Measurements from ENCODE around the gene KRTAP5-2.
A peak's percentile ranks its signal among the peaks of the same experiment; 100 is the strongest.
"Not testable (repeated sequence)": the region's sequence is repeated elsewhere in the genome, so short reads cannot be mapped to it uniquely, and the experiment has no call there.

Gene KRTAP5-2

DNA sequence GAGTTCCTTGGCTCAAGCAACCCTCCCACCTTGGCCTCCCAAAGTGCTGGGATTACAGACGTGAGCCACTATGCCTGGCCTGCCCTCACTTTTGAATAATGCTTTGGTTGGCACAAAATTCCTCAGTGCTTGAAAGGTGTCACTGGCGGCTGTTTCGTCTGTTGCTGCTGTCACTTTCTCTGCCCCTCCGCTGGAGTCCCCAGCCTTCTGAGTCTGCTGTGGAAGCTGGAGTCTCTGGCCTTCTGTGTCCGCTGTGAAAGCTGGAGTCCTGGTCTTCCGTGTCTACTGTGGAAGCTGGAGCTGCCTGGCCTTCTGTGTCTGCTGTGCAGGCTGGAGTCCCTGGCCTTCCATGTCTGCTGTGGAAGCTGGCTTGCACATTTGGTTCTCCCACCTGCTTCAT, 8.1 kb downstream of the KRTAP5-2 start:
- no peak for DNase-seq (ENCODE audit: low read depth)

DNA sequence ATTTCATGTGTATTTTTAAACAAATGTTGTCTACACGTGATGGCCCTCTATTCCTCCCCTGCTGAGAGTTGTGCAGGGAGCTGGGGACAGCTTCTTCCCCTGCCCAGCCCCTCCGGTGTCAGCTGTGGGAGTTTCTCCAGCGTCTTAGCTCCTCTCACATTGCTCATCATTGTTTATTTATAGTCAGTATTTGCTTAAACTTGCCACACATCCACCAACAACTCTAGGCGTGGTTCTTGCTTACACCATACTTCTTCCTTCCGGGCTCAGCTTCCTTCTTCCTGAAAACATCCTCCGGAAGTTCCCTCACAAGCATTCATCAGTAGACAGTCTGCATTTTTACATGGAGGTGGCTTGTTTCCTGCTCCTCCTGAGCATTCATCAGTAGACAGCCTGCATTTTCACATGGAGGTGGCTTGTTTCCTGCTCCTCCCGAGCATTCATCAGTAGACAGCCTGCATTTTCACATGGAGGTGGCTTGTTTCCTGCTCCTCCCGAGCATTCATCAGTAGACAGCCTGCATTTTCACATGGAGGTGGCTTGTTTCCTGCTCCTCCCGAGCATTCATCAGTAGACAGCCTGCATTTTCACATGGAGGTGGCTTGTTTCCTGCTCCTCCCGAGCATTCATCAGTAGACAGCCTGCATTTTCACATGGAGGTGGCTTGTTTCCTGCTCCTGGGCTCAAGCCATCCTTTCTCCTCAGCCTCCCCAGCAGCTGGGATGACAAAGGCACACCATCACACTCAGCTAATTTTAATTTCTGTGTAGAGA, 8.7 kb downstream of the KRTAP5-2 start:
- DNase-seq (ENCODE audit: low read depth) = not testable (repeated sequence)

DNA sequence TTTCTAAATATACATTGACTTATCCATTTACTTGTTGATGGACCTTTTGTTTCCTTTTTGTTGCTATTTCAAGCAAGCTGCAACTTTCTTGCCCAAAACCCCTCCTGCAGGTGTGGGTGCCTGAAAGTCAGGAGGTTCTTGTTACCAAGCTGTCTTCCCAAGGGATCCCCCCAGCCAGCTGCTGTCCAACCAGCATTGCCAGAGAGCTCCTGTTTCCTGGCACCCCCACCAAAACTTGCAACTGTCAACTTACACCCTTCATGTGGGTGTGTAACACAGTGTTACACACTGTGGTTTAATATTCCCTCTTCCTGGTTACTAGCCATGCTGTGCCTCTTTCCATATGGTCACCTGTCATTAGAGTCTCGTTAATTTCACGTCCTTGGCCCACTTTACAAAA, 11.4 kb downstream of the KRTAP5-2 start:
- no peak for DNase-seq (ENCODE audit: low read depth)

DNA sequence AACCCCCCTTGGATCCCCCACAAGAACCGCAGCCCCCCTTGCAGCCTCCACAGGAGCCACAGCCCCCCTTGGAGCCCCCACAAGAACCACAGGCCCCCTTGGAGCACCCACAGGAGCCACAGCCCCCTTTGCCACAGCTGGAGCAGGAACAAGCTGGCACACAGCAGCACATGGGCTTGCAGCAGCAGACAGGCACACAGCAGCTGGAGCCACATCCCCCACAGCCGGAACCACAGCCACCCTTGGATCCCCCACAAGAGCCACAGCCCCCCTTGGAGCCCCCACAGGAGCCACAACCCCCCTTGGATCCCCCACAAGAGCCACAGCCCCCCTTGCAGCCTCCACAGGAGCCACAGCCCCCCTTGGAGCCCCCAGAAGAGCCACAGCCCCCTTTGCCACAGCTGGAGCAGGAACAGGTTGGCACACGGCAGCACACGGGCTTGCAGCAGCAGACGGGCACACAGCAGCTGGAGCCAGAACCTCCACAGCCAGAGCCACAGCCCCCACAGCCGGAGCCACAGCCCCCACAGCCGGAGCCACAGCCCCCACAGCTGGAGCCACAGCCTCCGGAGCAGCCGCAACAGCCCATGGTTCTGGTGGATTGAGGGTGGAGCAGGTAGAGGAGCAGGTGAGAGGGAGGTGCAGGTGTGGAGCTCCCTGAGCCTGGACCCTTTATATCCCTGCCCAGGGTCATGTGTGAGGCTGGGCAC, 13.3 kb downstream of the KRTAP5-2 start, which contains the start of gene KRTAP5-1:
Gene KRTAP5-1, minus strand, starts transcription at position 623 of the 710 bp plus-strand sequence. Its CDS starts 34 bp downstream, at position 589.
- not testable (repeated sequence) for DNase-seq (ENCODE audit: low read depth)

DNA sequence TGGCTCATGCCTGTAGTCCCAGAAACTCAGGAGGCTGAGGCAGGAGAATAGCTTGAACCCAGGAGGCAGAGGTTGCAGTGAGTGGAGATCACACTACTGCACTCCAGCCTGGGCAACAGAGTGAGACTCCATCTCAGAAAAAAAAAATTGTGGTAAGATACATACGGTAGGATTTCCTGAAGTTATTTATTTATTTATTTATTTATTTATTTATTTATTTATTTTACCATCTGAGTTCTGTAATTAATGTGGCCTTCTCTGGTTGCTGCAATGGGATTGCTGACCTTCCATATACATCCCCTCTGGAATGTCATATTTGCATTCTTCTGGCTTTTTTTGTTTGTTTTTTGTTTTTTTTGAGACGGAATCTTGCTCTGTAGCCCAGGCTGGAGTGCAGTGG, 15.2 kb downstream of the KRTAP5-2 start:
- not testable (repeated sequence) for DNase-seq (ENCODE audit: low read depth)

DNA sequence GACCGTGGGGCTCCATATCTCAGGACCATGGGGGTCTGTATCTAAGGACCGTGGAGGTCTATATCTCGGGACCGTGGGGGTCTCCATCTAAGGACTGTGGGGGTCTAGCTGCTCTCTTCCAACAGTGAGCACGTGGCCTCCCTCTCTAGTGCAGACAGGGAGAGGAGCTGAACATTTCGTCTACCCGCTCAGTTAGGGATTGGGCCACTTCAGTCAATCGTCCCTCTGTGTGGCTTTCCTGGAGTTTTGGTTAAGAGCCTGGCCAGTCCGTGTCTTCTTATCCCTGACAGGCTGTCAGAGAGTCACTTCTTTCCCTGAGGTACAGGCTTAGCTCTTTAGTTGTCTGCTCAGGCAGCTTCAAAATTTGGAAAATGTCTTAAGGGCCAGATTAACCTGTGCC, 16.1 kb downstream of the KRTAP5-2 start:
- DNase-seq (ENCODE audit: low read depth) = no peak

DNA sequence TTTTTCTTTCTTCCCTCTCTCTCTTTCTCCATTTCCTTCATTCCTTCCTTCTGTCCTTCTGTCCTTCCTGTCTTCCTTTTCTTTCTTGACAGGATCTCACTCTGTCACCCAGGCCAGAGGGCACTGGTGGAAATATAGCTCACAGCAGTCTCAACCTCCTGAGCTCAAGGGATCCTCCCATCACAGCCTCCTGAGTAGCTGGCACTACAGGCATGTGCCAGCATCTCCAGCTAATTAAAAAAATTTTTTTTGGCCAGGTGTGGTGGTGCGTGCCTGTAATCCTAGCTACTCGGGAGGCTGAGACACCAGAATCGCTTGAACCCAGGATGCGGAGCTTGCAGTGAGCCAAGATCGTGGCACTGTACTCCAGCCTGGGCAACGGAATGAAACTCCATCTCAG, 21.3 kb downstream of the KRTAP5-2 start:
- DNase-seq (ENCODE audit: low read depth) = no peak

DNA sequence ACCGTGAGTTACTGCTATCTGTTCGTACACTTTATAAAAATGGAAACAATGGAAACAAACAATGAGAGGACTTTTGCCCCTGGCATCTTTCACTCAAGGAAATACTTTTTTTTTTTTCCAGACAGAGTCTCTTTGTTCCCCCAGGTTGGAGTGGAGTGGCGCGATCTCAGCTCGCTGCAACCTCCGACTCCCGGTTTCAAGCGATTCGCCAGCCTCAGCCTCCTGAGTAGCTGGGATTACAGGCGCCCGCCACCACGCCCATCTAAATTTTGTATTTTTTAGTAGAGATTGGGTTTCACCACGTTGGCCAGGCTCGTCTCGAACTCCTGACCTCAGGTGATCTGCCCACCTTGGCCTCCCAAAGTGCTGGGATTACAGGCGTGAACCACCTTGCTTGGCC, 22.3 kb downstream of the KRTAP5-2 start:
- DNase-seq (ENCODE audit: low read depth) = not testable (repeated sequence)

DNA sequence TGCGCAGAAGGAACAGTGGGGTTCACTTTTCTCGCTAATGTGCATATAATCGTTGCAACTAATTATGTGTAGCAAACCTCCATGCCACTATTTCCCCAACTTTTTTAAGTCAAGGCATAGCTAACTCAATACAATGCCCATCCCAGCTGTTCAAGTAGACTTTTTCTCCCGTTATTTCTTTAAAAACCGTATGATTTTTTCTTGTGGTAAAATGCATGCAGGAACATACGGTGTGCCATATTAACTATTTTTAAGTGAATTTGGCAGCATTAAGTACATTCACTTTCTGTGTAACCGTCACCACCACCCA, 23.2 kb downstream of the KRTAP5-2 start:
- DNase-seq (ENCODE audit: low read depth) = no peak

DNA sequence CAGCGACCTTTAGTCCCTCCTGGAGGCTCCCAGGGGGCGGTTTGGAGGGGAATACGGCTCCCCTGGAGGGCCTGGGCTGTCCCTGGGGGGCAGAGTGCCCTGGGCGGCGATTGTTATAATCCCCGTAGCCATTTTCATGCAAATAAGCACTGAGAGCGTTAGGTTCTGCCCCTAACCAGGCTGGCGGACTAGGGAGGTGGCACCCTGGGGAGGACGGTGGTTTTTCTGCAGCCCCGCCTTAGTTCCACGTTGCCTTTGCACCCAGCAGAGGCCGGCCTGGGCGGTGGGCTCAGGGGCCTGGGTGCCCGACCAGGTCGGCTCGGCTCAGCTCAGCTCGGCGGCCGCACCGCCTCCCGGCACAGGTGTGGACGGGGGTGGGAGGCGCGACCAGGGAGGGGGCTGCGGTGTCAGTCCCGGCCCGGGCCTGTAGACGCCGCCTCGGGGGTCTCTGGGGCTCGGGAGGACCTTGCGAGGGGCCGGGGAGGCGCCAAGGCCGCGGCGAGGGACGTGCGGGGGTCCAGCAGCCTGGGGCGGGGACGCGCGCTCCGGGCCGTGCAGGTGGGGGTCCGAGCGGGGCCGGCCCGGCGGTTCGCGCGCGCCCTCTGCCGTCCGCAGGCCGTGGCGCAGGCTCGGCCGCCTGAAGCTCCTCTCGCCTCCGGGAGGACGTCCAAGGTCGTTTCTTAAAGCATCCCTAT, 23.7 kb downstream of the KRTAP5-2 start:
- no peak for DNase-seq (ENCODE audit: low read depth)

DNA sequence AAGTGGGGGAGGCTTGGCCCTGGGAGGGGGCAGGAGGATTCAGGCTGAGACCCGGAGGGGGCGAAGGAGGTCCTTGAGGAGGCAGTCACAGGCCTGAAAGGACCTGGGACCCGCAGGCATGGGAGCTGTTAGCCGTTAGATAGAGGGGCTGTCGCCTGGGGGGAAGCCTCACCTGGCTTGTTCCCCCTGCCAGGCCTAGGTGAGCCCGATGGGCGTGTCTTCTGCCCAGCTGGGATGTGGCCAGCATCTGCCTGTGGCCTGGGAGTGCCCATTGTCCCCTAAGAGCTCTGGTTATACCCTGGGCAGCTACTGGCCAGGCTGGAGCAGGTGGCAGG, 24.2 kb downstream of the KRTAP5-2 start:
- no peak for DNase-seq (ENCODE audit: low read depth)

DNA sequence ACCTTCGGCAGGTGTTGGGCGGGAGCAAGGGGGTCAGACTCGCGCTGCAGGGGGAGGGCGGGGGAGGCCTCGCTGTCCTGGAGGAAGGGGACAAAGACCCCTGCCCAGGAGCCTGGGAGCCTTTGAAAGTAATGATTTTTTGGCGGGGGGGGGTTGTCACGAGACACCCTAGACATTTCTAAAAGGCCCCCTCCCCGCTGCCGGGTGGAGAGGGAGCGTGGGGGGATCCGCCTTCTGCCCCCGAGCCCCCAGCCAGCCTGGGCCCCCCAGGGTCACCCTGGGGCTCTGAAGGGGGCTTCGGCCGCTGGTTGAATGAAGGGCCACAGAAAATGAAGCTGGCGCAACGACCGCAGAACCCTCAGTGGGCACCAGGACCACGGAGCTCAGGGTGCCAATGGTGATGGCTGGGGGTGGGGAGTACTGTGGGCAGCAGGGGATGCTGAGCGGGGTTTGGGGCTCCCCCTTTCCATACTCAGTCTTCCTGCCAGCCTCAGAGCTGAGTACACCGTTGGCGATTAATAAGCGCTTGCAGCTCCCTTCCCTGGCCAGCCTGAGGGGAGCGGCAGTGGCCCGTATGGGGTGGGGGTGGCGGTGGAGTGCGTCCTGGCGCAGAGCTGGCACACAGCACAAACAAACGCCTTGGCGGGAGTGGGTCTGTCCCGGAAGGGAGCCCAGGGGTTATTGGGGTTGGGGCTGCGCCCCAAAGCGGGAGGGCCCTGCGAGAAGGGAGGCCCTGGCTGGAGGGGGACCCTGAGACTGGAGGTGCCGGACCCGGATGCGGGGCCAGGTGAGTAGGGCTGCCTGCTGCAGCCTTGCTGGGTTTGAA, 24.8 kb downstream of the KRTAP5-2 start:
- DNase-seq (ENCODE audit: low read depth) = no peak

DNA sequence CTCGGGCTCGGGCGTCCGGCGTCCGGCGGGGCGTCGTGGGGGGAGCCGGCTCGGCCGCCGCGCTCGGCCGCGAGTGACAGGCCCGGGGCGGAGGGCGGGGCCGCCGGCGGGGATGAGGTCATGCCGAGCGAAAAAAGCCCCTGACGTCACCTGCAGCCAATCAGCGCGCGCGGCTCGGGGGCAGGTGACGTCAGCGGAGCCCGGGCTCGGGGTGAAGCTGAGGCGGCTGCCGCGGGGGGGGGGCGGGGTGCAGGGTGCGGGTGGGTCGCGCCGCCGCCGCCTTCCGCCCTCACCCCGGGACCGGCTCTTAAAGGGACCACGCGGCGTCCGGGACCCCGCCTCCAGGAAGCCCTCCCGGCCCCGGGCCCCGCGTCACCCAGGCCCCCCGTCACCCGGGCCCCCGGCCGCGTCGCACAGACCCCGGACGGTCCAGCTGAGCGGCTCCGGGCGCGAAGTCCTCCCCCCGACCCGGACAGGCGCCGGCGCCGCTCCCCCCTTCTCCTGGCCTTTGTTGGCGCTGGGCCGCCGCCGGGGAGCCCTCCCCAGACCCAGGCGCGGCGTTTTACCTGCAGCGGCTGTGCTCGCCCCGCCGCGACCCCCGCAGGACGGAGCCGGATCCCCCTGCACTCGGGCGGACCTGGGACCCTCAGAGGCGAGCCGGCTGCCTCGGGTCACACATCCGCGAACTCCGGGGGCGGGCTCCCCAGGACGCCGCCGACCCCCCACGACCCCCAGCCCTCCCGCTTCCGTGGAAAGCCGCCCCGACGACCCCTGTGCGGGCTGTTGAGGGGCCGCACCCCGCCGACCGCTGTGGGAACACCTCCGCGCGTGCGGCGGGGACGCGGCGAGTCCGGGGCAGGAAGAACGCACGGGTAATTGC, 25.7 kb downstream of the KRTAP5-2 start, which contains the start of gene DUSP8:
Gene DUSP8, minus strand, starts transcription at position 75 of the 880 bp plus-strand sequence. CDS start 6,445 bp downstream, outside the sequence.
- peak; percentile 94 for DNase-seq (ENCODE audit: low read depth)

DNA sequence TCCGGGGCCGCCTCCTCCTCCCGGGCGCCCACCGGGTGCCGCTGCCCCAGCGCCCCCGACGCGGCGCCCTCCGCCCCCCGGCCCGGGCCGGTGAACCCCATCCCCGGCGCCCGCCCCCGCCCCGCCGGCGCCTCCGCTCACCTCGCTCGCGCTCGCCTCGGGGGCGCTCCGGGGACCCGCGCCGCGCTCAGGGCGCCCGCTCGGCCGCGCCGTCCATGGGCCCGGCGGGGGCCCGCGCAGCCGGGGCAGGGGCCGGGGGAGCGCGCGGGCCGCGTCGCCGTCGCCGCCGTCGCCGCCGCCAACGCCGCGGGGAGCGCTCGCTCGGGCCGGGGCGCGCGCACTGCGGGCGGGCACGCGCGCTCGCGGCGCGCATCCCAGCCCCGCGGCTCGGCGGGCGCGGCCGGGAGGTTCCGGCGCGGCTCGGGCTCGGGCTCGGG, 26.3 kb downstream of the KRTAP5-2 start:
- DNase-seq (ENCODE audit: low read depth) = no peak

DNA sequence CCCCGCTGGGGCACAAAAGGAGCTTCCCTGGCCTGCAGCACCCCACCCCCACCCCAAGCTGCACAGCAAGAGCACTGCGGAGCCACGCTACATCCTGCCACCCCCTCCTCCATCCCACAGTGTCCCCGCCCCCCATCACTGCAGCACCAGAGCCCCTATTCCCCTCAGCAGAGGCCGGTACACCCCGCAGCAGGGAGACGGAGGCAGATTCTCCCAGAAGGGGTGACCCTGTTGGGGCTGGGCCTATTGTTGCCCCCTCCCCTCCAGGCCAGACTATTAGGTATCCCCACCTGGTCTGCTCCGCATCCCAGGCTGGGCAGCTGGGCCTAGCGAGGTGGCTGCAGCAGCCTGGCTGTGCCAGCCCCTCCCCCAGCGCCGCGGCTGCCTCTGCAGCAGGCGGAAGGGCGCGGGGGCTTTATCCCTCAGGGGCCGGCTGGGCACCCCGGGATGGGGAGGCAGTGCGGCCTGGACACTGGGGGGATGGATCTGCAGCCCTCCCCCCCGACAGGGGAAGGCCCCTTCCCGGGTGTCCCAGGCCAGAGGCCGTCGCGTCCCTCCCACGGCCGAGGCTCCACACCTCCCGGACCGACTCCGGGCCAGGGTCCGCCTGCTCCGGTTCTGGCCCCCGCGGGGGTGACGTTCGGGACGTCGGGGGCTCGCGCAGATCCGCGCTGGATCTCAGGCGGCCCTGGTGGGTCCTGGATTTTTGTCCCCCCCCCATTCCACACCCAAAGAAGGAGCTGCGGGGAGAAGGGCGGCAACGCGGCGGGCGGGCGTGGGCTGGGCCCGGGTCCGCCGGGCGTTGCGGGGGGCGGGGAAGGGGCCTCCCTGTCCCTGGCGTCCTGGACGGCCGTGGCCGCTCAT, 27.0 kb downstream of the KRTAP5-2 start:
- no peak for DNase-seq (ENCODE audit: low read depth)

DNA sequence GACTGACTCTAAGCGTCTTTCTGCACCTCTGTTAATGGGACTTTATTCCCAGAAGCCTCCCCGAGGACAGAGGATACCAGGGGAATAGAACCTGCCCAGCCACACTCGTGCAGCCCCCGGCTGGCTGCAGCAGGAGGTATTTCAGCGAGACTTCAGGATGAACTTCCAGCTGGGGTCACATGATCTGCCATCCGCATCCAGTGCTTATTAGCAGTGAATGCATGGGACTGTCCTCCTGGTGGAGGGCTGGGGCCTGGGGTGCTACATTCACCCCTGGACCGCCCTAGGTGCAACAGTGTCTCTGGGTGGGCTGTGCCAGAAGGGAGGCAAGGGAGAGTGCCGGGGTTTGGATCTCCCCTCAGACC, 27.6 kb downstream of the KRTAP5-2 start:
- no peak for DNase-seq (ENCODE audit: low read depth)

DNA sequence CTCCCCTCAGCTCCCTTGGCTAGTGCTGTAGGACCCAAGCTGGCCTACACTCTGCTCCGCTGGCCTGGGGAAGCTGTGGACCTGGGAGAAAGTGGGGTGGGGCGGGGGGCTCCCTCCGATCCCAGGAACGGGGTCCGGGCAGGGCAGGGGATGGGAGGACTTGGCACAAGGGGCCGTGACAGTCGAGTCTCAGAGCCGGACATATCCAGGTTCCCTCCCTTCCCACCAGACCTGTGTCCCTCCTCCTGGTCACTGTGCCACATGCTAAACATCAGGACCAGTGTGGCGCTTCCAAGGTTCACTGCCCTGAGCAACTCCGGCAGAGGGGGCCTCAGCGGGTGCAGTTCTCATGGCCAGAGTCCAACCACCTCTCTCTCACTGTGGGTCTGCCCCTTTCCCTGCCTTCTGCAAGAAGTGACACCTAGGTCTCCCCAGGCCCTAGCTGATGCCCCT, 28.1 kb downstream of the KRTAP5-2 start:
- no peak for DNase-seq (ENCODE audit: low read depth)

DNA sequence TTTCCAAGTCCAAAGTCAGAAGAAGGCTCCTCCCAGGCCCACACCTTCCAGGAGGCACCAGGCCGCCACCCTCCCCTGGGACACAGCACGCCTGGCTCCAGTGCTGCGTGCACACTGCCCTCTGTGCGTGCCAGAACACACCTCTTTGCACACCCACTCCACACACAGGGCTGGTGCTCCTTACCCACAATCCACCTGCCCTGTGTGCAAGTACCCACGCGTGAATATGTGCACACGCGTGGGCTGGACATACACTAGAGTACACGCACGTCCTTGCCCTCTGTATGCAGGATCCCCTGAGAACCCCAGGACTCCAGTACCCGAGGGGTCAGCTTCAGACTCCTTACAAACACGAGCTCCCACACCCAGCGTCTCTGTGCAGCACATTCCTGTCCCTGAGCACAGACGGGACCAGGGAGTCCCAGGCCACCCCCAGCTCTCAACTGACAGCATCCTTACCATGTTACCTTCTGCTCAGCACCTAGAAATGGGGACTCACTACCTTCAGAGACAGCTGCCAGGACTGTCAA, 28.8 kb downstream of the KRTAP5-2 start:
- DNase-seq (ENCODE audit: low read depth) = no peak

DNA sequence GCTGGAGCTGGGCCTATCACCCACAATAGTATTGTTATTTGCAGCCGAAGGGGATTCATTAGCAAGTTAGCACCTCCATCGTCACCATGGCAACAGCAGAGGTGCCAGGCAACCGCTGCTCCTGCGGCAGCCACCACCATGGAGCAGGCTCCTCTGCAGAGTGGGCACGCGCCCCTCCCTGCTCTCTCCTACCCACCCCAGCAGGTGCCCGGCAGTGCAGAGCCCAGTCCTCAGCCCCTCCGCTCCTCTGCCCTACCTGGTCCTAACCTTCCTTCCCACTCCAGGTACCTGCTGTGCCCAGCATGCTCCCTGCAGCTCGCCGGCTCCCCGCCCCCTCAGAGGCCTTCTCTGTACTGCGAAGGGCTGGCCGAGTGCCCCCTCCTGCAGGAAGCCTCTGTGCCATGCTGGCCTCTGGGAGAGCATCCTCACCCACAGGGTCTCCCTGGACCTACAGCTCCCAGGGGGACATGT, 29.6 kb downstream of the KRTAP5-2 start:
- no peak for DNase-seq (ENCODE audit: low read depth)

DNA sequence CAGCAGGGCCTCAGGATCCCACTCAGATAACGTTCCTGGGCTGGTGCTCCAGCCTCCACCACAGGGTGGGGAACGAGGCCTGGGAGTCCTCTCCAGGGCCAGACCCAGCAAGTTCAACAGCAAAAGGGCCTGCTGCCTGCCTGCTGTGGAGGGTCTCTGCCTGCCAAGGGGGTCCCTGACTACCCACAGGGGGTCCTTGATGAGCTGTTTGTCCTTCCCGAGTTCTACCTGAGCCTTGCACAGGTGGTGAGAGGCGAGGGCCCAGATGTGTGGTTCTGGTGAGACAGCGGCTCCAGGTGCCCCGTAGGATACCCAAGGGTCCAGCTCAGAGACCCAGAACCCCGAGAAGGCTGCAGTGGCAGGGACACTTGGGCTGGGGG, 30.4 kb downstream of the KRTAP5-2 start:
- DNase-seq (ENCODE audit: low read depth) = no peak

Data from stimulated activated CD8-positive, alpha-beta memory T cell treated with anti-CD3 and anti-CD28 coated beads, Interleukin-12 subunit alpha, Interleukin-12 subunit beta, amount 100 ng/mL, for 1 hour (primary cell).